K562 (cell line): ENCODE measurements around the gene C1QC. TPM values are rescaled to one million over a fixed set of nuclear protein-coding genes. Genes with fewer than 3 reads are reported as not detected.

ENCODE experiments used
- ATAC-seq: fragments of 200-7000 bp; cut with Tn5 transposase; 3 replicates; pipeline ENCODE4 v1.9.1; 2020; ENCODE audit warnings: moderate library complexity
- BruUV-seq: library from RNA; stranded (reverse); fragments of 400-500 nt; replicated peaks from 2 replicates; lab custom pipeline; 2021; lab: Mats Ljungman, UMichigan
- CTCF ChIA-PET: fragments of 300-600 bp; formaldehyde crosslinking; extraction: SDS; loops from one replicate; lab custom pipeline; 2021; ENCODE audit warnings: low intra/inter-chr PET ratio; lab: Yijun Ruan, JAX
- POLR2A ChIA-PET: fragments of 300-600, 350-650 bp; sonication (Branson Sonifier 250); formaldehyde crosslinking; extraction: SDS; loops from one replicate; lab custom pipeline; 2021; ENCODE audit warnings: antibody characterized with exemption, inconsistent platforms; lab: Yijun Ruan, JAX
- DNase-seq, 4 experiments: peaks; one replicate each; pipeline versions ENCODE4 v3.0.0 to v3.0.0-alpha.2; 2011 to 2018; ENCODE audit warnings: low spot score in 3 of 4, mixed read lengths in 3 of 4; ENCODE audit errors: extremely low read depth in 1 of 4
- FAIRE-seq: peaks from 2 replicates; lab custom pipeline; 2011; peaks lifted over from hg19 to GRCh38; lab: Jason Lieb, UNC
- H2AFZ ChIP-seq: 2 replicates; pipeline ENCODE4 v1.6.0; 2011; ENCODE audit warnings: low read depth, low read length, control low read depth, inconsistent platforms
- H3K27ac ChIP-seq: fragments of 200-600 bp; 3 replicates; pipeline ENCODE4 v1.8.0; 2011; ENCODE audit warnings: low read depth, mild to moderate bottlenecking, control low read depth, inconsistent platforms, low read length, moderate library complexity, mixed read lengths; ENCODE audit errors: extremely low read depth
- H3K27me3 ChIP-seq, 2 experiments: fragments of 300-600 bp in 1 of 2; 2 replicates in 1 of 2; 3 replicates in 1 of 2; pipeline versions ENCODE4 v1.6.0 to v1.8.0; 2011; ENCODE audit warnings: inconsistent platforms in 2 of 2, low read length in 2 of 2, mild to moderate bottlenecking in 1 of 2, mixed read lengths in 1 of 2, moderate library complexity in 1 of 2; ENCODE audit not compliant: control insufficient read depth in 2 of 2, insufficient read depth in 2 of 2
- H3K36me3 ChIP-seq: fragments of 300-600 bp; 3 replicates; pipeline ENCODE4 v1.8.0; 2011; ENCODE audit warnings: mild to moderate bottlenecking, low read length, inconsistent platforms; ENCODE audit not compliant: control insufficient read depth, insufficient read depth
- H3K4me1 ChIP-seq, 2 experiments: fragments of 200-600 bp in 1 of 2; replicated peaks in 1 of 2; 2 replicates in 1 of 2; 3 replicates in 1 of 2; pipeline versions ENCODE4 v1.5.1 to v1.8.0; 2011; ENCODE audit warnings: inconsistent platforms in 2 of 2, low read length in 2 of 2, mild to moderate bottlenecking in 1 of 2, mixed read lengths in 1 of 2, moderate library complexity in 1 of 2; ENCODE audit not compliant: control insufficient read depth in 2 of 2, insufficient read depth in 2 of 2
- H3K4me2 ChIP-seq: 2 replicates; pipeline ENCODE4 v1.6.1; 2011; ENCODE audit warnings: low read length, control low read depth, inconsistent platforms, mixed read lengths; ENCODE audit not compliant: insufficient read depth
- H3K4me3 ChIP-seq: fragments of 200-600 bp; sonication (generic), shearing (Covaris generic); 2 replicates; pipeline ENCODE4 v1.5.1; 2016; ENCODE audit warnings: control low read depth, inconsistent platforms
- H3K79me2 ChIP-seq: fragments of 200-600 bp; 3 replicates; pipeline ENCODE4 v1.8.0; 2011; ENCODE audit warnings: low read length, inconsistent platforms; ENCODE audit not compliant: control insufficient read depth, insufficient read depth
- H3K9ac ChIP-seq, 2 experiments: 2 replicates each; pipeline versions ENCODE4 v1.6.0 to v1.6.1; 2011; ENCODE audit warnings: low read depth in 2 of 2, low read length in 2 of 2, control low read depth in 1 of 2, inconsistent platforms in 1 of 2, mild to moderate bottlenecking in 1 of 2, mixed read lengths in 1 of 2; ENCODE audit not compliant: insufficient read depth in 1 of 2
- H3K9me1 ChIP-seq: one replicate; pipeline ENCODE4 v1.6.0; 2011; ENCODE audit warnings: inconsistent platforms, mild to moderate bottlenecking, low read length, moderate library complexity; ENCODE audit not compliant: control insufficient read depth, insufficient read depth
- H3K9me3 ChIP-seq: replicated peaks from 2 replicates; pipeline ENCODE4 v1.5.1; 2011; ENCODE audit warnings: low read depth, low read length, inconsistent platforms; ENCODE audit not compliant: control insufficient read depth, insufficient read depth
- H4K20me1 ChIP-seq: replicated peaks from 2 replicates; pipeline ENCODE4 v1.6.1; 2011; ENCODE audit warnings: low read length, inconsistent platforms, mixed read lengths; ENCODE audit not compliant: control insufficient read depth, insufficient read depth
- ESRRB ChIP-seq: fragments of 250-450 bp; sonication (Bioruptor Pico); IDR thresholded peaks from 2 replicates; pipeline ENCODE4 v1.5.0; 2020; ENCODE audit warnings: mild to moderate bottlenecking, moderate library complexity, borderline replicate concordance
- WGBS: fragments of 100-300 bp; shearing (Covaris generic); methylation state at CpG from one replicate; pipeline ENCODE4 v1.1.6; 2016; ENCODE audit warnings: low coverage, mixed read lengths; ENCODE audit not compliant: insufficient coverage; ENCODE audit errors: missing lambda C conversion rate; 5-methylcytosine and 5-hydroxymethylcytosine counted together
- in situ Hi-C: fragments of 300-500 bp; cut with MboI; formaldehyde crosslinking; loops from 4 replicates; pipeline ENCODE4 v1.15.0; 2018; ENCODE audit warnings: inconsistent platforms, mixed read lengths
- intact Hi-C: fragments of 100-400 bp; cut with micrococcal nuclease; formaldehyde crosslinking; loops from 2 replicates; pipeline ENCODE4 v1.14.2; 2022
- polyA plus RNA-seq, 8 experiments: library from polyadenylated mRNA; depleted of rRNA in 4 of 8; stranded (reverse) in 5 of 8; unstranded in 3 of 8; fragments of >200 nt; fragmentation: Nextera tagmentation in 2 of 8; fragmentation: Illumina TruSeq in 1 of 8; extraction: Ambion mirVana in 2 of 8; extraction: Trizol in 1 of 8; gene quantifications; 2 replicates each; pipeline versions ENCODE4 v1.2.1 to v1.2.3, GENCODE V29; 2011 to 2014; ENCODE audit warnings: inconsistent platforms in 1 of 8, missing spikeins in 1 of 8
- total RNA-seq, 7 experiments: library from RNA; depleted of rRNA in 6 of 7; stranded (reverse); fragments of >200 nt in 6 of 7; fragmentation: Illumina TruSeq in 2 of 7; extraction: Trizol in 2 of 7; gene quantifications; 2 replicates each; pipeline versions ENCODE4 v1.2.1 to v1.2.3, GENCODE V29; 2011 to 2021; ENCODE audit warnings: low replicate concordance in 1 of 7
- TF ChIP-seq, protein P1 (sequence below), 2 experiments: IDR thresholded peaks; 2 replicates each; pipeline ENCODE4 v1.6.1; 2011; ENCODE audit warnings: borderline replicate concordance in 1 of 2, control low read depth in 1 of 2, low read depth in 1 of 2, low read length in 1 of 2, mild to moderate bottlenecking in 1 of 2, mixed read lengths in 1 of 2, moderate library complexity in 1 of 2; ENCODE audit not compliant: insufficient read depth in 1 of 2, insufficient read length in 1 of 2, poor library complexity in 1 of 2, severe bottlenecking in 1 of 2; ENCODE audit errors: extremely low read depth in 1 of 2

C1QC gene
- total and polyA plus RNA-seq, 9 of the 15 experiments (the other 6 are each of a cell fraction or from before 2014, with no cell fraction given) = 0.69 TPM; not detected in 8

- Histone ChIP-seq H3K27ac (no peak within 1 kb of the TSS), H3K9me3 (no peaks in the 10 kb centered on the region), H3K79me2 (no peaks in the 10 kb centered on the region), H3K4me2 (no peak within 1 kb of the TSS), H2AFZ (no peak within 1 kb of the TSS), H3K9me1 (no peaks in the 10 kb centered on the region), H3K36me3 (no peaks in the 10 kb centered on the region), H3K4me3 (no peak within 1 kb of the TSS), H3K9ac (peak within 1 kb of the TSS in 1 of 2 experiments; percentile 21; a peak in 2 of 4 replicates), H3K27me3 (peaks cover 19 to 60% of the 10 kb centered on the region in 2 experiments), H3K4me1 (peaks cover 0 to 3% of the 10 kb centered on the region in 2 experiments; a peak in 1 of 5 replicates), H4K20me1 (no peaks in the 10 kb centered on the region; the same call in 1 of the 2 replicates)
- TF ChIP-seq ESRRB (CRISPR knock-in tag) = no peak
- TF ChIP-seq, protein P1, sequence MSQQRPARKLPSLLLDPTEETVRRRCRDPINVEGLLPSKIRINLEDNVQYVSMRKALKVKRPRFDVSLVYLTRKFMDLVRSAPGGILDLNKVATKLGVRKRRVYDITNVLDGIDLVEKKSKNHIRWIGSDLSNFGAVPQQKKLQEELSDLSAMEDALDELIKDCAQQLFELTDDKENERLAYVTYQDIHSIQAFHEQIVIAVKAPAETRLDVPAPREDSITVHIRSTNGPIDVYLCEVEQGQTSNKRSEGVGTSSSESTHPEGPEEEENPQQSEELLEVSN (IDR thresholded peaks at IDR 0.05; ENCODE audit: borderline replicate concordance in 1 of 2, extremely low read depth in 1 of 2, insufficient read depth in 1 of 2, insufficient read length in 1 of 2, low read depth in 1 of 2, low read length in 1 of 2, poor library complexity in 1 of 2, severe bottlenecking in 1 of 2) = peak in 1 of 2 experiments; percentile 10
- no TSS peak for BruUV-seq
- no peak for FAIRE-seq
- CTCF ChIA-PET = interaction anchor here (0.6 kb wide), 1 partner anchor 638 kb away, joined by 3 read pairs; no protein-coding TSS in a partner anchor
- 0% methylated on average over 13 of the region's 13 CpGs for WGBS
- POLR2A ChIA-PET = interaction anchor here (0.7 kb wide), 1 partner anchor 31 kb away, joined by 3 read pairs; no protein-coding TSS in a partner anchor
- no peak for DNase-seq
- in situ Hi-C loops (no loop called here), intact Hi-C loops (no loop called here)
- no peak for ATAC-seq
Observed at GRCh38 chr1:22652881-22653316, 9.5 kb downstream of the C1QC start, which contains the start of gene C1QB. TSS of gene C1QB (plus strand) at chr1:22653236. CDS start at chr1:22659463, 6,227 bp downstream.
